Kidney capillary endothelial cell (primary cell): ENCODE measurements around the gene SHMT2.
A peak's percentile ranks its signal among the peaks of the same experiment; 100 is the strongest.

Source experiments
- DNase-seq: peaks from one replicate; pipeline ENCODE4 v3.0.0-alpha.2; 2018; ENCODE audit warnings: low spot score

SHMT2 gene

GRCh38 chr12:57229634-57230380 is at the start of gene SHMT2:
SHMT2 (plus strand) TSS chr12:57229711; CDS start chr12:57229779, 68 bp downstream.
- DNase-seq: peak; percentile 98

- no peak for DNase-seq
Measured at GRCh38 chr12:57180321-57180989, 49.1 kb upstream of the SHMT2 start.

DNA sequence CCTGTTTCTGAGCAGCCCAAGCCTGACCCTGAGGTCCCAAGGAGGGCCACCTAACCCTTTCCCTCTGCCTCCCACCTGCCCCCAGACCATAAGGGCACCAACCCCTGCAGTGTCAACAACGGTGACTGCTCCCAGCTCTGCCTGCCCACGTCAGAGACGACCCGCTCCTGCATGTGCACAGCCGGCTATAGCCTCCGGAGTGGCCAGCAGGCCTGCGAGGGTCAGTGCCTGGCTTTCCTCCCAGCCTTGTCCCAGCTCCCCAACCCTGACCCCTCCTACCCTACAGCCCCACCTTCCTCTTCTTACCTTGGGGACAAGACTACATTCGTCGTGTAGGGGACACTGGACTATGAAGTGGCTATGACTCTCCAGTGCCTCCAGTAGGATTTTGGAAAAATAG is 48.4 kb upstream of the SHMT2 start:
- no peak for DNase-seq

DNA sequence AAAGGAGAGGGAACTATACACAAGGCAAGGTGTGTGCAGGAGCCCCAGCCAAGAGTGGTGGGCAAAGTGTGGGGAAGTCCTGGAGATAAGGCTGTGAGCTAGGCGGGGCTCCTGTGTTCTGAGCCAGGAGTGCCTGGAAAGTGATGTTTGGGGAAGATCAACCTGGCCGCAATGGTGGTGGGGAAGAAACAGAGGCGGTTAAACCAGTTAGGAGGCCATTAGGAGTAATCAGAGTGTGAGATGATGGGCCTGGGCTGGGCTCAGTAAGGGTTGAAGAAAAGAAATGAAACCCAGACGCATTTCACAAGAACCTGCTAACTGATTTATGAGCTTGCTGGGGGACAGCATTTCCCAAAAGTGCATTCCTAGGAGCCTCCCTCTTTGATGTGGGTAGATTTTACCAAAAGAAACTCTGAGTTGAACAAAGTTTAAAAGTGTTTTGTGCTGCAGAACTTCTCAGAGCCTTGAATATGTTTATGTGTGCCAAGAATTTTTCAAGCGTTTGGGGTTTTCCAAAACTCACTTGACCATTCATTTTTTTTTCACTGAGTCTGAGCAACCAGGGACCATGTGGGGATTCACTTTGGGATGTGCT is 47.9 kb upstream of the SHMT2 start:
- no peak for DNase-seq

DNA sequence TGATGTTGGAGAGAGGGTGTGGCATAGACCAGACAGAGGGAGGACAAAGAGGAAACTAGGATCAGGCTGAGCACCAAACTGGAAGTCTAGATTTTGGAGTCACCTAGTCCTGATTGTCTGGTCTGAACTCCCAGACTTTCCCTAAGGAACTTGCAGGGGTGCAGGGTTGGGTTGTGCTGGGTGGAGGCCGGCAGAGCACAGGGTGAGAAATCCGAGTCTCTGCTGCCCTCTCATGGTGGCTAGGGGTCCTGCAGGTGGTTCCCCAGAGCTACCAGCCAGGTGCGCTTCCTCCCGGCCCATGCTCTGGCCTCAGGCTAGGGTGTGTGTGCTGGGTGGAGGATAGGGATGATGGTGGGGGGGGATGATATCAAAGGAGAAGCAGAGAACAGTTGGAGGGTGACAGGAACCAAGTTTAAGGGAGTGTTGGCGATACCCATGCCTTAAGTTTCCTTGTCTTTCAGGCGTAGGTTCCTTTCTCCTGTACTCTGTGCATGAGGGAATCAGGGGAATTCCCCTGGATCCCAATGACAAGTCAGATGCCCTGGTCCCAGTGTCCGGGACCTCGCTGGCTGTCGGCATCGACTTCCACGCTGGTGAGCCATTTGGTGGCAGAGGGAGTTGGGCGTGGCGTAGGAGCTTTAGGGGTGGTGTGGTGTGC is 46.5 kb upstream of the SHMT2 start:
- DNase-seq: peak; percentile 48

DNA sequence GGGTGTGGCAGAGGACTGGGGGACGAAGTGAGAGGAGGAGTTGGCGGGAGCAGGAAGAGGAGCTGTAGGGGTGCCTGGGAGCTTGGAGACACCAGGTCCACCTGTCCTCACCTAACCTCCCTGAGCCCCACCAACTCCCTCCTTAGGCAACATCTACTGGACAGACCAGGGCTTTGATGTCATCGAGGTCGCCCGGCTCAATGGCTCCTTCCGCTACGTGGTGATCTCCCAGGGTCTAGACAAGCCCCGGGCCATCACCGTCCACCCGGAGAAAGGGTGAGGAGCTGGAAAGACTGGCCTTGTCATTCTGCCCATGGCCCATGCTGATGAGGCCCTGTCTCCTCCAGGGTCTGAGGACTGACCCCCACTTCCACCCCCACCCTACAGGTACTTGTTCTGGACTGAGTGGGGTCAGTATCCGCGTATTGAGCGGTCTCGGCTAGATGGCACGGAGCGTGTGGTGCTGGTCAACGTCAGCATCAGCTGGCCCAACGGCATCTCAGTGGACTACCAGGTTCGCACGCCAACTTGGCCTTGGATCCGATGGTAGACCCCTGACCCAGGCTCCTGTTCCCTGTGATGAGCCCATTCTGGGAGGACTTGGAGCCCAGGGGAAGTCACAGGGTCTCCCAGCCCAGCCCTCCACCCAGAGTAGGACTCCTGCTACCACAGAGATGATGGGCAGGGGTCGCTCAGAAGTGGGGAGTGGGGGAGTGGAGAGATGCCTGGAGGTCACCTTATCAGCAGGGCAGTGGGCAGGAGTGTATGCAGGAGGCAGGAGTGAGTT is 45.4 kb upstream of the SHMT2 start:
- DNase-seq: no peak

- DNase-seq: no peak
Measured at GRCh38 chr12:57185403-57185802, 44.1 kb upstream of the SHMT2 start.

DNA sequence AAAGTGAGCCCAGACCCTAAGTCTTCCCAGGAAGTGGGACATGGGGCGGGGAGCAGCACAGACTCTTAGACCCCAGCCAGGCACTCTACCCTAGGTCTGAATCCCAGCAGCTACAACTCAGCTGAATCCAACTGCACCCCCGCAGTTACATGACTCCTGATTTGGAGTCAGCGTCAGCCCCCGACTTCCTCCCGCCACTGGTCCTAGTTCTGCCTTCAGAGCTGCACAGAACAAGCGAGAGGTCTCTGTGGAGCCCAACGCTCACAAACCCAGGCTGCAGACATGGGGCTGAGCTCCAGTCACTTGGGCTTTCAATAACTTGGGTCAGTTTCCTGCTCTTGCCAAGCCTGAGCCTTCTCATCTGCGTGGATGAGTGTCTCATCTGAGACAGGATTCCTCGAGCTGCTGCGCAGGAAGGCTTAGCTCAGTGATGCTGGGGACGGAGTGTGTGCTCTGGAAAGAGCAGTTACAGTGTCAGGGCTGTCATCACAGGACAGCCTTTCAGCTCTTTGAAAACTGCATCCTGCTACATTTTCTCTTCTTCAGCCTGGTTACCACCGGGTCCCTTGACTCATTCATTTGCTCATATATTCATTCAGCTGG is 43.5 kb upstream of the SHMT2 start:
- DNase-seq: no peak

GRCh38 chr12:57187222-57188089 is 42.1 kb upstream of the SHMT2 start:
- no peak for DNase-seq

DNA sequence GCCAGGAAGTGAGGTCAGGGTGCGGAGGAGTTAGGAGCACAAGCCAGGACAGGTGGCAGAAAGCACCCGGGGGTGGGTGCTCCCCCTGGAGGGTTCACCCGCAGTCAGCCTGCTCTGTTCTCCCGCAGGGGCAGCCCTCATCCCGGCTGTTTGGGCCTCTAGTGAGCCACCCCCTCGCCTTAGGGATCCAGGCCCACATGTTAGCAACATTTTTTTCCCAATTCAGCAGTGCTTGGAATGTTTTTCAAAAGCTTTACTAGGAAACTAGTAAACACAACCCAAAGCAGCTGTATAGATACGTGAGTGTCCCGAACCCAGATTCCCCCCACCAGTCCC is 41.5 kb upstream of the SHMT2 start:
- DNase-seq: no peak

DNA sequence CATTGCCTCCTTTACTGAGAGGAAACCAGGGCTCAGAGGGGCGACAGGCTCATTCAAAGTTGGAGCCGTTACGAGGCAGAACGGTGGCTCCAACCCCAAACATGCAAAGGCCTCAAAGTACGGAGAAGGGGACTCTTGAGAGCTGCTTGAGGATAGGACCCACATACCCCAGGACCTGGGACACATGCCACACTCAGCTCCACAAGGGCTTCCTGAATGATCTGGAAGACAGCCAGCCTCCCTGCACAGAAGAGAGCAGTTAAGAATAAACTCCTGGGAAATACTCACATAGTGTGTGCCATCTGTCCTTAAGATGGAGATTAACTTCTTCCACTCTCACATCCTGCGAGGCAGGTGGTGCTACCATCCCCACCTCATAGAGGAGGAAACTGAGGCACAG is 39.5 kb upstream of the SHMT2 start:
- DNase-seq: no peak

DNA sequence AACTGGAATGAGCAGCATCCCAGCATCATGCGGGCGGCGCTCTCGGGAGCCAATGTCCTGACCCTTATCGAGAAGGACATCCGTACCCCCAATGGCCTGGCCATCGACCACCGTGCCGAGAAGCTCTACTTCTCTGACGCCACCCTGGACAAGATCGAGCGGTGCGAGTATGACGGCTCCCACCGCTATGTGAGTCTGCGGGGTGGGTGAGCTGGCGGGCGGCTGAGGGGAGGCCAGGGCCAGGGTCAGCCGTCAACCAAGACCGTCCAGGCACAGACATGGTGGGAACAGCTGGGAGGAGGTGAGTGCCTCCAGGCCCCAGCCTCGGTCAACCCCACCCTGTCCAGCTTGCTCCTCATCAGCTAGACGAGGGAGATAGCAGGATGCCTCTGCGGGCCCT is 38.7 kb upstream of the SHMT2 start:
- no peak for DNase-seq

DNA sequence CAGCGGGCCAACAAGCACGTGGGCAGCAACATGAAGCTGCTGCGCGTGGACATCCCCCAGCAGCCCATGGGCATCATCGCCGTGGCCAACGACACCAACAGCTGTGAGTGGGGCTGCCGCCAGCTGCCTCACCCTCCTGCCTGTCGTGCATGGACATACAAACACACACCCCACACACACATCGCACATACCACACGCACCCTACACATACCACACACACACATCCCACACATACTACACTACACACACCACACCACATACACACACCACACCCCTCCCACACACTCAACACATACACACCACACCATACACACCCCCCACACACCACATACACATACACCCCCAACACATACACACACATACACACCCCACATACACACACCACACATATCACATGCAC is 38.1 kb upstream of the SHMT2 start:
- no peak for DNase-seq

DNA sequence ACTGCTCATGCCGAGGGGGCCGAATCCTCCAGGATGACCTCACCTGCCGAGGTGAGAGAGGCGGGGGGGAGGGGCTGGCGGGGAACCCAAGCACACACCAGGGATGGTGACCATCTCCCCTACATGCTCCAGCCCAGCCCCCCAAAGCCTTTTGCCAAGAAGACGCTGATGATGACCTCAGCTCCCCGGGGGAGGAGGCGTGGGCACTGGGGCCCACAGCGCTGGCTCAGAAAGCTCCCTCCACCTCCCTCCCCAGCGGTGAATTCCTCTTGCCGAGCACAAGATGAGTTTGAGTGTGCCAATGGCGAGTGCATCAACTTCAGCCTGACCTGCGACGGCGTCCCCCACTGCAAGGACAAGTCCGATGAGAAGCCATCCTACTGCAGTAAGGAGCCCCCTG is 36.6 kb upstream of the SHMT2 start:
- DNase-seq: no peak

DNA sequence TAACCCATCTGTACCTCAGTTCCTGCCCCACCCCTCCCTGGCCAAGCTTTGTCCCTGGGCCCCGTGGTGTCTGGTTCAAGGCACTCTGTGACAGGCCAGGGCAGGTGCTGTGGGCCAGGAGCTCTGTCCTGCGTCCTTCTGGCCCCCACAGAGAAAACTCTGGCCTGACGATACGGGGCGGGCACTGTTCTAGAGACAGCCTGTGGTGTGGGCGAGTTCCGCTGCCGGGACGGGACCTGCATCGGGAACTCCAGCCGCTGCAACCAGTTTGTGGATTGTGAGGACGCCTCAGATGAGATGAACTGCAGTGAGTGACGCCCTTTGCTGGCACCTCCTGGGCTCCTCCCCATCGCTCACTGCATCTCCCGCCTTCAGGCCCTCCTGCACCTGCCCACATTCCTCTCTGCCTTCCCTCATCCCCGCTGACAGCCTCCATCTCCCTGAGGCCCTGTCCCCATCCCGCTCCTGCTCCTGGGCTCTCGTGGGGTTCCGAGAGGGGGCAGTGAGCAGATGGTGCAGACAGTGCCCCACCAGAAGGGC is 35.7 kb upstream of the SHMT2 start:
- DNase-seq: no peak

- no peak for DNase-seq
Measured at GRCh38 chr12:57194253-57194652, 35.3 kb upstream of the SHMT2 start.

DNA sequence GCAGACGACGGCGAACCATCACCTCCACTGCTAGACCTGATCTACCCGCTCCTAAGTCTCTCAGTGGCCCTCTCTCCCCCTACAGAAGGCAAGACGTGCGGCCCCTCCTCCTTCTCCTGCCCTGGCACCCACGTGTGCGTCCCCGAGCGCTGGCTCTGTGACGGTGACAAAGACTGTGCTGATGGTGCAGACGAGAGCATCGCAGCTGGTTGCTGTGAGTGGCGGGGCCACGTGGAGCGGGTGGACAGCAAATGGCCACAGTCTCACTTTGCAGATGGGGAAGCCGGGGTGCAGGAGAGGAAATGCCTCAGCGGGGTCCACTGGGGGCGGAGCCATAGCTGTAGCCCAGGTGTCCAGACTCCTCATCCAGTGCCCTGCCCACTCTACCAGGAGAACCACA is 34.3 kb upstream of the SHMT2 start:
- DNase-seq: no peak

DNA sequence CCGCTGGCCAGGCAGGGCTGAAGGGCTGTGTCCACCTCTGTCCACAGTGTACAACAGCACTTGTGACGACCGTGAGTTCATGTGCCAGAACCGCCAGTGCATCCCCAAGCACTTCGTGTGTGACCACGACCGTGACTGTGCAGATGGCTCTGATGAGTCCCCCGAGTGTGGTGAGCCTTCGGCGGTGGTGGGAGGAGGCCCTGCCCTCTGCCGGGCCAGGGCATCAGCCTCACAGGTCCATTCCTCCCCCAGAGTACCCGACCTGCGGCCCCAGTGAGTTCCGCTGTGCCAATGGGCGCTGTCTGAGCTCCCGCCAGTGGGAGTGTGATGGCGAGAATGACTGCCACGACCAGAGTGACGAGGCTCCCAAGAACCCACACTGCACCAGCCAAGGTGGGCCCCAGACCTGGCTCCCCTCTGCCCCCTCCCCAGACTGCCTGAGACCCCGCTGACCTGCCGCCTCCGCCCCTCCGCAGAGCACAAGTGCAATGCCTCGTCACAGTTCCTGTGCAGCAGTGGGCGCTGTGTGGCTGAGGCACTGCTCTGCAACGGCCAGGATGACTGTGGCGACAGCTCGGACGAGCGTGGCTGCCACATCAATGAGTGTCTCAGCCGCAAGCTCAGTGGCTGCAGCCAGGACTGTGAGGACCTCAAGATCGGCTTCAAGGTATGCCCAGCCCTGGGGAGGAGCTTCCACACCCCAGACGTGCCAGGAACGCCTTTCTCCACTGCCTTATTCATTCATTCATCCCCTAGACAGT is 33.7 kb upstream of the SHMT2 start:
- DNase-seq: no peak

GRCh38 chr12:57196439-57196838 is 33.1 kb upstream of the SHMT2 start:
- DNase-seq: no peak

DNA sequence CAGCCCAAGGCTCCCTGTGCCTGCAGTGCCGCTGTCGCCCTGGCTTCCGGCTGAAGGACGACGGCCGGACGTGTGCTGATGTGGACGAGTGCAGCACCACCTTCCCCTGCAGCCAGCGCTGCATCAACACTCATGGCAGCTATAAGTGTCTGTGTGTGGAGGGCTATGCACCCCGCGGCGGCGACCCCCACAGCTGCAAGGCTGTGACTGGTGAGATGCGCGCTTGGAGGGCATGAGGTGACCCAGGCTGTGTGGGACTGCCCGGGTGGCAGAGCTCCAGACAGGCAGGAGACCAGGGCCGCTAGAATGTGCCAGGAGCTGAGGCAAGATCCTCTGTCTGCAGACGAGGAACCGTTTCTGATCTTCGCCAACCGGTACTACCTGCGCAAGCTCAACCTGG is 32.6 kb upstream of the SHMT2 start:
- no peak for DNase-seq
